GM18498 (cell line): ENCODE results near the gene TOR1A.
"Not testable (repeated sequence)": the region's sequence is repeated elsewhere in the genome, so short reads cannot be mapped to it uniquely, and the experiment has no call there.

ENCODE experiments used
- ATAC-seq: cut with Tn5 transposase; IDR thresholded peaks from one replicate; pipeline ENCODE4 v1.9.1; 2021; ENCODE audit warnings: mild to moderate bottlenecking, moderate library complexity; ENCODE audit not compliant: unreplicated experiment

The TOR1A gene

DNA sequence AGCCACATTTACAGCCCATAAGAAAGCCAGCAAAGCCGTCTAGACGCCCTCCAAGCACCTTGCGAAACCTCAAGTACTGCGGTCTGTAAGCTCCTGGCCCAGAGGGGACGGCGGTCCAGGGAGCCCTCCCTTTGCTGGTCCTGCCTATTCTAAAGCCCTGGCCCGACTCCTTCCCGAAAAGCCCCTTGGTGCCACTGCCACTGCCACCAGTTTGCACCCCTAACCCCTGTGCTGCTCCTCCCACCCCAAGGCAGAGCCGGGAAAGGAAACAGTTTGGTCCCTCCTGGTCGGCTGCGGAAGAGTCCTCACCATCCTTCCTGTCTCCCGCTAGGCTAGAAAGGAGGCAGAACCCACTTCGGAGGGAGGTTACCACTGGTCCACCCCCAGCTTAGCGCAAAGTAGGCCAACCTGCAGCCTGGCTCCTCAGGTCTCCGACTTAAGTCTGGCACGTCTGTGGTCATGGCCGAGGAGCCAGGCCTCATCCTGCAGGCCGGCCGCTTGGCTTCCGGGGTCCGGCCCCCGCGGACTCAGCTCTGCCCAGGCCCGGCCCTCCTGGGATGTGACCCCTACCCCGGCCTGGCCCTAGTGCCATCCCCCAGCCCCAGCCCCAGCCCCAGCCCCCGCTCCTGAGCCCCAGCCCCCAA is 916 bp downstream of the TOR1A start:
- ATAC-seq = peak; percentile 25

DNA sequence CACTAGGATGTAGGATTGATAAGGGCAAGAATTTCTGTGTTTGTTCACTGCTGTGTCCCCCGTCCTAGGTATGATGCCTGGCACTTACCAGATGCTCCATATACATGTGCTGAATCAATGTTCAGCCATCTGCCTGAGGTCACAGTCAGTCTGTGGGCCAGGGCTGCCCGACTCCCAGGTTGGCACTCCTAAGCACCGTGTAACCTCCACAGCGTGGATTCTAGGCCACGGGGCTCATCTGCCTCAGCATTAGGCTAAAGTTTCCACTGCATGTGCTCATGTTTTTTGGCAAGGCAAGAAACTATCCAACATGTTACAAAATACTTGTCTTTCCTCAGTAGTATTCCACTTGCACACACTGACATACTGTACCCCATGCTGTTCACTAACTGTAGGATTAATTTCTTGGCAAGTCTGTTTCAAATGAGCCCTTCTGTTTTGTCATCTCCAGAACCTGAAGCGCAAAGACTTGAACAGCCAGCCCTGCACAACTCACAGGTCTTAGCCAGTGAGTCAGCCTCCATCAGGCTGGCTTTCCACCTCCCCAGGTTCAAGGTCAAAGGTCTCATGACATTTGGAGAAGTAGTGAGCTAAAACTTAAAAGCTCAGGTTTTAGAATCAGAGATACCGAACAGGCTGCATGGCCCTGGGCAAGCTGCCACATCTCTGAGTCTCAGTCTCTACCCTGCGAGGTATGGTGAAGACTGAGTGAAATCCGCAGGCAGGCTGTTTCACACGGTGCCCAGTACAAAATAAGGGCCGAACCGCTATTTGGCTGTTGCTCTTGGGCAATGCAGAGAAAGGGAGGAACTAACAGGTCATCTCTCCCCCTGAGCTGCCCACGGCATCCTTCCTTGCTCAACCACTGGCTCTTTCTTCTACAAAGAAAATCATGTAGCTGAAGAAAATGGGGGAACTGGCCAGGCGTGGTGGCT is 7.2 kb downstream of the TOR1A start:
- ATAC-seq = no peak

DNA sequence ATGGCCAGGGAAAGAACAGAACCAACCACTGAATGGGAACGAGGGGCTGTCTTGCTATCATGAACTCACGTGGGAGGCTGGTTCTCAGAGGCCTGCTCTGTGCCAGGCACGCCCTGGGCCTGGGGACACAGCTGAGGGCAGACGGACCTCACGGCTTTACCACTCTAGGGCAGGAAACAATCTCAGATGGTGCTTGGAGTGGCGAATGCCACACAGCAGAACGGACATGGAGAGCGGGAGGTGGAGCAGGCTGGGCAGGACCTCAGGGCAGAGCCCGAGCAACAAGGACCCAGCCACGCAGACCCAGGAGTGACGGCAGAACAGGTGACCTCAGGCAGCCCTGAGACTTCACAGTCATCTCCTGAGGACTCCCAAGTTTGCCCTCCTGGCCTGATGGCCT is 8.7 kb downstream of the TOR1A start:
- no peak for ATAC-seq

DNA sequence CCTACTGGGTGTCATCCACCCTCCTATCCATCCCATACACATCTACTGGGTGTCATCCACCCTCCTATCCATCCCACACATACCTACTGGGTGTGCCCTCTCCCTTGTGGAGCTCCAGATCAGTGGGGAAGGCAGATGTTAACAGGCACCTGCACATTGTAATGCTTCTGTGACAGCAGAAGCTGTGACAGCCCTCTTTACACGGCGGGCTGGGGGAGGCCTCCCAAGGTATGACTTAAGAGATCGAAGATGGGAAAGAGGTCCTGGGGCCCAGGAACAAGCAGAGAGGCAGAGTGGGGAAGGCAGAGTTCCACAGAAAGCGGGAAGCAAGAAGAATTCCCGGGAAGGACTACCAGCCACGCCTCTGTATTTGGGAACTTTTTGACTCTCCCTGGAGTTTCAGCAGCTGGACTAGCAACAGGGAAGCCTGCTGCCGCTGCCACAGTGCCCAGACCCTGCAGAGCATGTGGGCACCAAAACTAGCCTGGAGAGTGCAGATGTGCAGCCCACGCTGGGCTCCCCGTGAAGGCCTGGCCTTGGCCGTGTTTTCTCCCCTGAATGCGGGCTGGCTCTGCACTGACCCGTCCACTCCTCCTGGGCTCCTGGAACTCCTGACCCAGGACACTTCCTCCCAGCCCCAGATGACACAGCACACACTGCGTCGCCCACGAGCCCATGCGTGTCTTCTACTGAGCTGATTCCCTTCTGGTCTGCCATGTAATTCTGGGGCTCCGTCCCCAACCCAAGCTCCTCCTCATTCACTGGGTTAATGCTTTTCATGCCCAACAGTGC is 9.3 kb downstream of the TOR1A start:
- no peak for ATAC-seq

DNA sequence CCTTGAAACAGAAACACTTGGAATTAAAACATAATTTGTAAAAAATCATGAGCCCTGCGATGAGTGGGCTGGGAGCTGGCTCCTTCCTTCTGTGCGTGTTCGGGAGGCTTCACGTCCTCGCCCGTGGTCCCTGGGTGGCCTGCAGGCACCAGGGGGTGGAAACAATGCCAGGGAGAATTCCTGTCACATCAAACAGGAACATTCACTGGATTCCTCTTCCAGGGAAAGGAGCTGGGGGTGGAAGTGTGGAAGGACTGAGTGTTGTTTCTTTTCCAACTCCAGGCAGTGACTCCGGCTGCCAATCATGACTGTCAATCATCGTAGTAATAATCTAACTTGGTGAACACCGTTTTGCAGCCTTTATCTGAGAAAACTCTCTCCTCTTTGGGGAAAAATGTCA is 10.3 kb downstream of the TOR1A start:
- ATAC-seq = no peak

DNA sequence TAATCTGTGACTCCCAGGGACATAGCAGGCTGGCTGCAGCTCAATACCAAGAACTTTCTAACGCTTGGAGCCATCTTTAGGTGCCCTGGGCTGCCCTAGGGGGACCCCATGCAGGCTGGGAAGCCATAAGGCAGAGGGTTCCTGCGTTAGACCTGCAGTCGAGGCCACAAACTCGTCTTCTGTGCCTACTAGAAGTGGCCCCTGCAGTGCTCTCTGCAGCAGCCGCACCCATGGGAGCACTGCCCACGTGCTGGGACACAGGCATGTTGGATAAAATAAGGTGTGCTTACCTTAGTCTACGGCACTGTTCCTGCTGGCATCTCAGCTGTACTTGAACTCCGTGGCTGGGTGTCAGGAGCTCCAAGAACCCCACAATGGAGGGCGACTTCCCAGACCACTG is 11.6 kb downstream of the TOR1A start:
- no peak for ATAC-seq

DNA sequence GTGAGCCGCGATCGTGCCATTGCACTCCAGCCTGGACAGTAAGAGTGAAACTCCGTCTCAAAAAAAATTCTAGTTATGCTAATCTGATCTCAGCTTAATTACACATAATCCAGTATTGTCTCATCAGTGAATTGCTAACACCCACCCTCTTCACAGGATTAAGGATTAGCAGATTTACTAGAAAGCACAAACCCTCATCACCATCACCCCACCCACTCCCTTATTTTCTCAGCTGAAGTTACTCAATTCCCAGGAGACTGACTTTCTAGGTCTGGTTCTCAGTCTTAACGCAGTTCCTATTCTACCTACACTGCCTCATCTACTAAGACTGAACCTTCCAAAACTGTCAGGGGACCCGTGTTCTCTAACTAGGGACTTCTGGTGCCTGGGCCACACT is 12.0 kb downstream of the TOR1A start:
- ATAC-seq = no peak

DNA sequence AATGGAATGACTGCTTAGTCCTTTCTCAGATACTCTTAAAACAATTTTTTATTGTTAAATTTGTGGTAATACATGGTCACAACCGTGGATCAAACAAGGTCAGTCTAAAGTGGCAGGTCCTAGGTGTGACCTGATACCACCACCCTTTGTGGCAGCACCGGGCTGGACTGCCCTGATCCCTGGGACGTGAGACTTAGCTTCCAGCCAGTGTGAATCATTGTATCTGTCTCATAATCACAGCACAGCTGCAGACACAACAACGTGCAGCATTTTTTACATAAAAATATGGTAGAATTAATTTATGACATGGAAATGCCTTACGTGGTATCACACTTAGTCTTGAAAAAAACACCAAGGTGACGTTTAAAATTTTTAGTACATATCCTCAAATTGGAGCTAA is 13.1 kb downstream of the TOR1A start:
- no peak for ATAC-seq

DNA sequence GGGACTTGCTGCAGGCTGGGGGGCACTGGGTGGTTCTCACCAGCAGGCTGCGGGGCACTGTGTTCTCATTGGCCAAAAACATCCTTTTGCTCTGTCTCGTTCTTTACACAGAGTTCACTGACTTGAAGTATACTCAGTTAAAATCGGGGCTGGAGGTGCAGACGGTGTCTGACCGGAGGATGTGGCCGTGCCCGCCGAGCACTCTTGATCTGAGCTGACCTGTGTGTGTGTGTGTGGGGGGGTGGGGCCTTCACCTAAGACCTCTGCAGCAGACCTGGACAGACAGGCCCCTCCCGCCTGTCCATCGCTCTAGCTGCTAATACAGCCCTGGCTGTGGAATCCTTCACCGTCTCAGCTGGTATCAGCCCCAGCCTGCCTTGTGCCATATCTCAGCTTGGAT is 13.8 kb downstream of the TOR1A start:
- no peak for ATAC-seq

DNA sequence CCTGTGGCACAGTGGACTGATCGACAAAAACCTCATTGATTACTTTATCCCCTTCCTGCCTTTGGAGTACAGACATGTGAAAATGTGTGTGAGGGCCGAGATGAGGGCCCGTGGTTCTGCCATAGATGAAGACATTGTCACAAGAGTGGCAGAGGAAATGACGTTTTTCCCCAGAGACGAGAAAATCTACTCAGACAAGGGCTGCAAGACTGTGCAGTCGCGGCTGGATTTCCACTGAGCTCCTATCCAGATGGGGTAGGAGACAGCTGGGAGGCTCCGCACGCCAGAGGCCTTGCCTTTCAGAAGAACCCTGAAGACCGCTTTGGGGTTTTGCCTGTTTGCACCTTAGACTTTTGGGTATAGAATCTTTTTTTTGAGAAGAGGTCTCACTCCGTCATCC is 14.6 kb downstream of the TOR1A start:
- no peak for ATAC-seq

DNA sequence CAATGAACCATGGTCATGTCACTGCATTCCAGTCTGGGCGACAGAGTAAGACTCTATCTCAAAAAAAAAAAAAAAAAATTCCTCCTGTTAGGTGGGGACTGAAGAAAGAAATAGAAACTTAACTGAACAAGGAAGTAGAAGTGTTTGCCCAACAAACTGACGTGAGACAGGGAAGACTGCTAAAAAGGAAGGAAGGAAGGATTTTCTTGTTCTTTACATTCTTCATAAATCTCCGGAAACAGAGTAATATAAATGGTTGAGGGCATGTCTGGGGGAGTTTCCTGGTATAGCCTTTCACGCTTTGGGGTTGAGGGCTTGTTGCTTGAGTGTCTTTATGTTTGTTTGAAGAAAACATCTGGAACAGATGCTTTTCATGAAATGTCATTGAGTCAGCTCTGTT is 17.9 kb downstream of the TOR1A start:
- no peak for ATAC-seq

DNA sequence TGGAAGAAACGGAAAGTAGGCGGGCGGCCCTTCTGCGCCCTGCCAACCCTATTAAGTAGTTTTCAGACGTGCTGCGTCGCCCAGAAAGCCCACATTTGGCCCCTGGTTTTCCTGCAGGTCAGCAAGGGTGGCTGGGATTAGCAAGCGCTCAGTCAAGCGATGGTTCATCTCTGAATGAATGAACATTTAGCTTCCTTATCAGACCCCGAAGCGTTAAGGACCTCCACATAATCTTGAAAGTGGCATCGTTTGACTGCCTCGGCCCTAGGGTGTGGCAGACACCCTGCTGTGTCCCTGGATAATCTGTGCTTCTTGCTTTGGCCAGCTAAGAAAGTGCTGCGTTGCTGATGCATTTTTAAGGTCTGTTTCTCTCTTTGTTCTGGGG is 20.3 kb downstream of the TOR1A start:
- ATAC-seq = peak; percentile 14

DNA sequence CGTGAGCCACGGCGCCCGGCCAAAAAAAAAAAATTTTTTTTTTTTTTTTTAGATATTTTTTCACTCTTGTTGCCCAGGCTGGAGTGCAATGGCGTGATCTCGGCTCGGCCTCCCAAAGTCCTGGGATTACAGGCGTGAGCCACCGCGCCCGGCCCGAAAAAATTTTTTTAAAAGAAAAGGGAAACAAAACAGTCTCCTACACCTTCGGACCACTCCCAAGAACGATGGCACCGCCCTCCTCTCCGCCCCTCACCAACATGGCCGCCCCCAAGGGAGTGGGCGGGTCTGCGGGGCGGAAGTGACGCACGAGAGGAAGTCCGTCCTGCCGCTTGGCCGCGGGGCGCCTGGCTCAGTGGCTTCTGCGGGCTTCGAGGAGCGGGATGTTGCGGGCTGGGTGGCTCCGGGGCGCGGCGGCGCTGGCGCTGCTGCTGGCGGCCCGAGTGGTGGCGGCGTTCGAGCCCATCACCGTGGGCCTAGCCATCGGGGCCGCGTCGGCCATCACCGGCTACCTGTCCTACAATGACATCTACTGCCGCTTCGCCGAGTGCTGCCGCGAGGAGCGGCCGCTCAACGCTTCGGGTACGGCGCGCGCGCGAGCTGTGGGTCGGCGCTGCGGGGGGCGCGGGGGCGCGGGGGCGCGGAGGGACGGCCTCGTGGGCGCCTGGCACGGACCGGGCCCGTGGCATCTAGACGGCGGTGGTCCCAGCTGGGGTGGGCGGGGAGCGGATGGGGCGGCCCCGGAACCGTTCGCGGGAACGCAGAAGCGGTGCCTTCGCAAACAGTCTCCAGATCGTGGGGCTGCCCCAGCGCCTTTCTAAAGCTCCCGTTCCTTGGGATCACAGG is 20.9 kb downstream of the TOR1A start, which contains the start of gene TOR1B:
TSS of gene TOR1B (plus strand) at position 352 of the 843 bp plus-strand sequence. CDS start at position 381, 29 bp downstream.
- ATAC-seq = peak; percentile 92

DNA sequence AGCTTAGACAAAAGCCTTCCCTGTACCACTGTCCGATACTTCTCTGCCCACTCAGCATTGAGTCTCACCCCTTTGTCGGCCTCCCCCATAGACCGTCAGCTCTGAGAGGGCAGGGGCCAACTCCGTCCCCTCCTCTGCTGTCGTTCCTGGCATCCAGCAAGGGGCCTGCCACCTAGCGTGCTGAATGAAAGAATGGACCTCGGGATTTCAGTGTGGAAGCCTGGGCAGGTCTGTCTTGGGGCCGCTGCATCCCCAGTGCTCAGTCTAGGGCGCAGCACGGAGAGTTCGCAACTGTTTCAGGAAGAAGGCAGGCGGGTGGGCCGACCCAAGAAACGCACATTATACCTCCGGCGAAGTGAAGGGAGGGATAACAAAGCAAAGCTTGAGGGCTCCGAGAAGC is 22.4 kb downstream of the TOR1A start:
- no peak for ATAC-seq

DNA sequence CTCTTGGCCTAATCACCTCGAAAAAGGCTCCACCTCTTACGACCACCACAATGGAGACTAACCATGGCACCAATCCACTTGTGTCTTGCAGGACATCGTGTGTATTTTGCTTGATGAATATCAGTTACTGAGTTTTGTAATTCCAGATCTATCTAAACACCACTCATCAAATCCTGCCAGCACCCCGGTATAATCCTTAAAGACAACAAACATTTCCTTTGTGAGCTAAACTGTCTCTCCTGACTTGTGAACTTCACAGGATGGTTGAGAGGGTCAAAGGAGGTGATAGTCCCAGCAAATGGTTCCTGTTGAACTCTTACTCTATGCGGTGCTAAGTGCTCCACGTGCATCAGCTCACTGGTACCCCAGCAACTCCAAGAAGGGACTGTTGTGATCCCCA is 25.0 kb downstream of the TOR1A start:
- ATAC-seq = no peak

DNA sequence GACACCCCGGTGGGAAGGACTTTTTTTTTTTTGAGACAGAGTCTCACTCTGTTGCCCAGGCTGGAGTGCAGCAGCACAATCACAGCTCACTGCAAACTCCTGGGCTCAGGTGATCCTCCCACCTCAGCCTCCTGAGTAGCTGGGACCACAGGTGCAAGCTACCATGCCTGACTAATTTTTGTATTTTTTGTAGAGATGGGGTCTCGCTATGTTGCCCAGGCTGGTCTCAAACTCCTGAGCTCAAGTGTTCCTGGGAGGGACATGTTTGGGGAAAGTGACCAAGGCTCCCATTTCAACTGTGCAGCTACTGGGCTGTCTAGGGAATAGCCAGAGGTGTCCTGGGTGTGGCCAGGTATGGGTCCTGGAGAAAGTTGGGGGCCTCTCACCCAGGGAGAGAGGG is 27.9 kb downstream of the TOR1A start:
- not testable (repeated sequence) for ATAC-seq

DNA sequence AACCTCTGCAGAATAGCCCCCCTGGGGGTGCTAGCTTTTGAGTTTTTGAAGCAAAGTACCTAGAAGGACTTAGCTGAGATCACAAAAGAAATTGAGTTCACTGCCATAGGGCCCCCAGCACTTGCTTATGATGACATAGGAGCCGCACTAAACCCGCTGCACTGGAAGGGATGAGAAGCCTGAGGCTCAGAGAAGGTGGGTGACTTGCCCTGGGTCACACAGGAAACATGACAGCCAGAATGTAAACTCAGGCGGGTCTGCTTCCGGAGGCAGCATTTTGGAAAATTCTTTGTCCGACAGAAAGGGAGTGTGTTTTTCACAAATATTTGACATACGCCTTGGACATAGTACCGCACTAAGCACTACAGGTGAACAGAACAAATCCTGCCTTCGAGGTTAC is 29.4 kb downstream of the TOR1A start:
- no peak for ATAC-seq

DNA sequence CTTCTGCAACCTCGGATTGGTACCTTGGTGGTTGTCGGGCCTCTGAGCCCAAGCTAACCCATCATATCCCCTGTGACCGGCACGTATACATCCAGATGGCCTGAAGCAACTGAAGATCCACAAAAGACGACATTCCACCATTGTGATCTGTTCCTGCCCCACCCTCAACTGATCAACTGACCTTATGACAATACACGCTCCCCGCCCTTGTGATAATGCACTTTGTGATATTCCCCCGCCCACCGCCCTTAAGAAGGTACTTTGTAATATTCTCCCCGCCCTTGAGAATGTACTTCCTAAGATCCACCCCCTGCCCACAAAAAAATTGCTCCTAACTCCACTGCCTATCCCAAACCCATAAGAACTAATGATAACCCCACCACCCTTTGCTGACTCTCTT is 37.5 kb downstream of the TOR1A start:
- ATAC-seq = no peak

DNA sequence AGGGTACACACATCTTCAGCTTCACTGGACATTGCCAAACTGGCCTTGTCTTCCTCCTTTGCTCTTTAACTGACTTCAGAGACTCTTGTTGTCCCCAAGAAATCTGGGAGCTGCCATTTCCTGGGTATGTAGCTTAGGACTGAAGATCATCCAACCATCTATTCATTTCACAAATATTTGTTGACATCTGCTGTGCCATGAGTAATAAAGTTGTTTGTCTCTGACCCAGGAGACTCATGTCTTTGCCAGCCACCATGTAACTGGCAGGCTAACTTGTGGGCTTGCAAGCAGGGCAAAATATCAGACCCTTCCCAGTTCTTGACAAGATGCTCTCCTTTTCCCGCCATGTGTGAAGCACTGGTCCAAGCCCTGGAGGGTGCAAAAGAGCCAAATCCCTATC is 38.1 kb downstream of the TOR1A start:
- ATAC-seq = no peak

DNA sequence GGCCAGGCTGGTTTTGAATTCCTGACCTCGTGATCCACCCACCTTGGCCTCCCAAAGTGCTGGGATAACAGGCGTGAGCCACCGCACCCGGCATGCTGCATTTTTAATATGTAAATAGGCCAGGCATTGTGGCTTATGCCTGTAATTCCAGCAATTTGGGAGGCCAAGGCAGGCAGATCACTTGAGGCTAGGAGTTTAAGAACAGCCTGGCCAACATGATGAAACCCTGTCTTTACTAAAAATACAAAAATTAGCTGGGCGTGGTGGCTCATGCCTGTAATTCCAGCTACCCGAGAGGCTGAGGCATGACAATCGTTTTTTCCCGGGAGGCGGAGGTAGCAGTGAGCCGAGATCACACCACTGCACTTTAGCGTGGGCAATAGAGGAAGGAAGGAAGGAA is 39.0 kb downstream of the TOR1A start:
- not testable (repeated sequence) for ATAC-seq
